ENCODE data around the gene FOXD2.

Gene FOXD2

DNA sequence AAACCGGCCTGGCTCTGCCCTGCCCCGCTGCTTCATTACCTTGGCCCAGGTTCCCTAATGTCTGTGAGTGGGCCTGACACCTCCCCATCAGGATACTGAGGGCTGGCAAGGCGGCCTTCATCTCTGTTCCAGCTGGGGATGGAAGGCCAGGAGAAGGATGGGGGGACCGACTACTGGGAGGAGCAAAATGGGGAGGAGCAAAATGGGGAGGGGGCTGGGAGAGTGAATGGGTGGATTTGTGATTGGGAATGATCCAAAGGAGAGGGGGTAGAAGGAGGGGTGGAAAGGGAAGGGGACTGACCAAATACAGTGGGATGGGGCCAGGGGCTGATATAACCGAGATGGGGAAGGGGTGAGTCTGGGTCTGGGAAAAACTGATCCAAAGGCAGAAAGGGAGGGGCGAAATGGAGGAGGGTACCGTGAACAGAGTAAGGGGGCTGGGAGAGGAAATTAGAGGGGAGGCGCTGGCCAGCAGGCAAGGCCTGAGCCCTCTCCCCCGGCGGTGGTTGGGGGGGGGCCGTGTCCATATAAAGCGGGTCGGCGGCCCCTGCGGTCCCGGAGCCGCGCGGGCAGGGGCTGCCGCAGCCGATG is 22.0 kb upstream of the FOXD2 start, which contains the start of gene FOXE3:
FOXE3 (plus strand) TSS at position 558 of the 591 bp plus-strand sequence; CDS start at position 589, 31 bp downstream.
- intact Hi-C loops (cut with DNase I), result no loop called here
- no peak for DNase-seq

GRCh38 chr1:47416319-47417169 is 21.3 kb upstream of the FOXD2 start:
- DNase-seq, result no peak
- intact Hi-C loops (cut with DNase I), result no loop called here

- intact Hi-C loops (cut with DNase I), result no loop called here
- DNase-seq, result no peak
Observed at GRCh38 chr1:47417170-47418044, 20.4 kb upstream of the FOXD2 start.

DNA sequence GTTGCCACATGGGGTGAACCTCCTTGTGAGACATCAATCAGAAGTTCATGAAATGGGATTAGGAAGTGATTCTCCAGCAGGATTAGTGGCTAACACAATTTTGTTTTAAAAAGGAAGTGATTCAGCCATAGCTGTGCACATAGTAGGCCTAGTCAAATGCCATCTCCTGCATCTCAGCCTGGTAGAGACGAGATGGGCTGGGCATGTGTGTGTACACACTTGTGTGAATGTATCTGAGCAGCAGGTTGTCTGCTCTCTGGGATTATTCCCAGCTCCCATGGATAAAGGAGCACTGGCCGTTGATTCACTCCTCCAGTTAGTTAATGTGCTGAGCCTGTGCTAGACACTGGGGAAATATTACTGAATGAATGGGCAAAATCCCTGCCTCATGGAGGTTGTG is 19.7 kb upstream of the FOXD2 start:
- intact Hi-C loops (cut with DNase I), result no loop called here

DNA sequence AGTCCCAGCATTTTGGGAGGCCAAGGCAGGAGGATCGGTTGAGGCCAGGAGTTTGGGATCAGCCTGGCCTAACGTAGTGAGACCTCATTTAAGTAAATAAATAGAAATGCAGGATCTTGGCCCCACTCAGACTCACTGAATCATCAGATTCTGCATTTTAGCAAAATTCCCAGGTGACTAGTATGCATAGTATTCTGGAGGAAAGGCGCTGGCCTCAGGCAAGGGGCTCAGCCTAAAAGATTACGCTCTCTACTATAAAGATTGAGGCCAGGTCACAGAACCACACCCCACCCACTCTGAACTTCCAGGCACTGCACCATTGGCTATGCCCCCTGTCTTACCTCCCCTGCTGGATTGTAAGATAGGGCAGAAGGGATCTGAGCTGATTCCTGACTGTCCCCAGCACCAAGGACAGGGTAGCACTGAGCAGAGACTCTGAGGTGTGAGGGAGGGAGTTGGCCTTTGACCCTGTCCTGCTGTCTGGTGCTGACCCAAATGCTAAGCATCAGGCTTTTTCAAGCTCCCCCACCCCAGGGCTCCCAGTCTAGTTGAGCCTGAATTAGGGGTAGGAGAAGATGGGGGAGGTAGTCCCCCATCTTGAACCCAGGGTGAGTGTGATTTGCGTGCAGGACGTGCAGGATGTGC is 19.0 kb upstream of the FOXD2 start:
- intact Hi-C loops (cut with DNase I), result no loop called here
- DNase-seq, result no peak

More for the DNA sequence above, 19.7 kb upstream of the FOXD2 start:
- DNase-seq, result no peak

- intact Hi-C loops (cut with DNase I), result no loop called here
- no peak for DNase-seq
Observed at GRCh38 chr1:47420547-47420946, 17.3 kb upstream of the FOXD2 start.

GRCh38 chr1:47423872-47424271 is 14.0 kb upstream of the FOXD2 start:
- no peak for DNase-seq
- intact Hi-C loops (cut with DNase I), result no loop called here

DNA sequence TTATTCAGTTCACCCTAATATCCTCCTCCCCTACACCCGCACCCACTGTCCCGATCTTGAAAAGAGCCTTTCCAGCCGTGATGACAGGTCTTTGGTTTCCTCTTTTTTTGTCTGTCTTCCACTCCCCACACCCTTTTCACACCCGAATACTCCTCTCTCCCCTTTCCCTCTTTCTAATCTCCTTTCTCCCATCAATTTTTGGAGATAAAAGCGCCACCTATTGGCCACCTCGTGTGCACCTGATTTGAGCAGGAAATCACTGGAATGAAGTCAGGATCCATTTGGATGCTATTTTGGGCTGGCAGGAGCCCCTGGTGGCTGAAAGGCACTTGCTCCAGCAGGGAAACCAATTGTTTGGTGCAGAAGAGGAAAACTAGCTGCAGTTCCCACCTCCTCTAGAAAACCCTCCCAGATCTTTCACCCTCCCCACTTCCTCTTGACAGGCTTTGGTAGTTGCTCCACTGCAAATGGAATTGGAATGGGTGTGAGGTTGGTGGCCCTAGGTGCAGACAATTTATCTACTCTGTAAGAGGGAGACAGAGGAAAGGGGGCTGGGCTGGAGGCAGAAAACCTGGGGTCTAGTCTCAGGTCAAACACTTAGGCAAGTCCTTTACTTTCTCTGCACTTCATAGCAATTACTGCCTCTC is 13.4 kb upstream of the FOXD2 start:
- intact Hi-C loops (cut with DNase I), result no loop called here
- DNase-seq, result peak in 24 of 42 donors; percentile 5 to 66 (median 36)

- DNase-seq, result no peak
- intact Hi-C loops (cut with DNase I), result no loop called here
Observed at GRCh38 chr1:47431534-47431933, 6.3 kb upstream of the FOXD2 start.

GRCh38 chr1:47432071-47433036 is 5.5 kb upstream of the FOXD2 start:
- peak; percentile 39 to 87 (median 76) for DNase-seq
- intact Hi-C loops (cut with DNase I), result no loop called here

GRCh38 chr1:47433037-47433421 is 4.8 kb upstream of the FOXD2 start:
- no peak for DNase-seq
- intact Hi-C loops (cut with DNase I), result no loop called here

DNA sequence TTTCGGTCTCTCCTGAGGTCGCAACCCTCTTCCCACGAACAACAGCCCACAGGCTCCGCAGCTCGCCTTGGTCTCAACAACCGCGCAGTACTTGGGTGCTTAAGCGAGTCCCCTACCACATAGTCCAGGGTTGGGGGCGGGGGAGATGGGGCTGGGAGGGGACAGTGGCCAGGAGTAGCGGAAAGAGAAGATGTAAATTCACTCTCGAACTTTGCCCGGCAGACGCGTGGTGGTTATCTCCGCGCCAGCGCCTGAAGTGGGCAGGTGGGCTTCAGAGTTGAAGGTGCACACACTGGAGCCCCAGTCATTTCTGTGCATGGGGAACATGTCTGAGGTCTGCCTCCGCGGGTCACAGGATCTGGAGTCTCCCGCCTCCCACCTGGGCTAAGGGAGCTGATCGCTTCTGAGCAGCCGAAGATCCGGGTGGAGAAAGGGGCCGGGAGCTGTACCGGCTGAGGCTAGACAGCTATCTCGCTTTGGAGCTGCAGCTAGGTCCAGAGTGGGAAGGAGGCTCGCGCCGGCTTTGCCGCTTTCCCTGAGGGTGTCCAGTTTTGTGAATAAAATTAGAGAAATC is 4.3 kb upstream of the FOXD2 start:
- no peak for DNase-seq
- intact Hi-C loops (cut with DNase I), result no loop called here

GRCh38 chr1:47434051-47434842 is 3.6 kb upstream of the FOXD2 start:
- peak; percentile 16 to 79 (median 49) for DNase-seq
- intact Hi-C loops (cut with DNase I), result no loop called here

DNA sequence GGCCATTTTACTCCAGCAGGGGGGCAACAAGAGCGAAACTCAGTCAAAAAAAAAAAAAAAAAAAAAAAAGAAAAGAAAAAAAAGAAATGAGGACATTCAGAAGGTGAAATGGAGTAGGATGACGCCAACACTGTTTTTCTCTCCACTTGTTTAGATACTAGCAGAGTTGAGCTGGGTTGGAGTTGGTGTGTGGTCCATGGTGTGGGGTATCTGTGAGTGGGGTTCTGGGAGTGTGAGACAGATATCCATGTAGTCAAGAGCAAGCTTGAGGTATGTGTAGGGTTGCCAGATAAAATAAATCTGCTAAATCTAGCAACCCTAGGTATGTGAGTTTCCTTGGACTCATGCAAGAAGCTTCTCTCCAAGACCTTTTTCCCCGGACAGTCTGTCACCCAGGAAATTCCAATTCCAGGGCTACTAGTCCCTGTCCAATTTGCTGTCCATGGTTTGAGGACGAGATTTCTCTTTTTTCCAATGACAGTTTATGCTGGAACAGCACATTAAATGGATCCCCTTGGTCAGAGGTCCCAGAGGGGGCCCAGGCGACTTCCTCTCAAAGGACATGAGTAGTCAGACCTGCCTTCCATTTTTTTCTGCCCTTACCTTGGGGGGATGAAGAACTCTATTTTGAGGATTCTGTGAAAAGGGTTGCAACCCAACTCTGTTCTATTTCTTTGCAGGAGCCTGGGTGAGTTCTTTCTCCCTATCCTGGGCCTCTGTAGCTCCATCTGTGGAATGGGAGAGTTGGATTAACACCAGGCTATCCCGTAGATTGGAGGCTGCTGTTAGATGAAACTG is 2.1 kb upstream of the FOXD2 start:
- DNase-seq, result no peak
- intact Hi-C loops (cut with DNase I), result loop anchor here (5.0 kb wide), 1 partner anchor 277 kb away; no protein-coding TSS in a partner anchor

GRCh38 chr1:47436304-47436978 is 1.4 kb upstream of the FOXD2 start:
- DNase-seq, result peak in 33 of 42 donors; percentile 14 to 74 (median 45)
- intact Hi-C loops (cut with DNase I), result loop anchor here (5.0 kb wide), 1 partner anchor 276 kb away; no protein-coding TSS in a partner anchor
